ENCODE data around the gene HYLS1.

HYLS1 gene

DNA sequence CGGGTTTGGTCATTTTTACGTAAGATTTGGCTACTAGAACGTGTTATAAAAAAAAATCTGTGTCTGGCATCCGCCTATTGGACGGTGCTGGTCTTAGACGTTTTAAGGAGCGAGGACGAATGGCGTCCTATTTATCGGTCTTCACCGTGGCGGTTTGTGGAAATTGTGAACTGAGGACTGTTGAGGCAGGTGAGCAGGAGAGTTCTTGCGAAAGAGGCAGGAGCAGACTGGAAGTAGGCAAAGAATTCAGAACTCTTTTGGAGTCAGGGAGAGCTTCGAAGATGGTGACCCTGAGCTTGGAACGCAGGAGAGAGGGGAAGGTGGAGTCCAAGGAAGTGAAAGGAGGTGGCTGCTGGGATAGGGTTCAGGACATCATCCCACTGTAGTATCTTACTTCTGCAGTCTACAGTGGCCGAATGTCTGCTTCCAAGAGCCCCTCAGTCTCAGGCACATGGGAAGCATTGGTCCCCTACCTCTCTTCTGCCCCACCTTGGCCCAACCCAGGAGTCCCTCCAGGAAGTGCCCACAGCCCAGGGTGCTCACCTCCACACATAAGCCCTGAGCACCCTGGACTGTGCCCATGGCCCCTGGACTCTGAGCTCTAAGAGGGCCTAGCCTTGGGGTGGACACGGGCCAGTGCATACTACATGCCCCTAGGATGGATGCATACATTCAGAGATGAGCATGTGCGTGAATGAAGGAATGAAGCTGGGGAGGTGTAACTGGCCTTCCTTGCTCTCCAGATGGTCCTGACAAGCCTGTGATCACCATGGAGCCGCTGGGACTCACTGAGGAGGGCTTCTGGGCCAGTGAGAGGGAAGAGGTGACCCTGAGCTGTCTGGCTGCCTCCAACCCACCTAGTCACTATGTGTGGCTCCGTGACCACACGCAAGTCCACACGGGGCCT lies 62.1 kb downstream of the HYLS1 start:
- no peak for DNase-seq (ENCODE audit: low read depth, low spot score)

- no peak for DNase-seq (ENCODE audit: low read depth, low spot score)
Observed at GRCh38 chr11:125950178-125950490, 62.7 kb downstream of the HYLS1 start.
